Measurements from ENCODE around the gene MBD6.

Gene MBD6

GRCh38 chr12:57529831-57530230, 7.2 kb downstream of the MBD6 start:
- no peak for TF ChIP-seq CTCF (IDR thresholded peaks at IDR 0.05; ENCODE audit: insufficient read depth, missing control alignments)
- FAIRE-seq (no peak), DNase-seq (ENCODE audit: insufficient read length, low spot score) (no peak)

DNA sequence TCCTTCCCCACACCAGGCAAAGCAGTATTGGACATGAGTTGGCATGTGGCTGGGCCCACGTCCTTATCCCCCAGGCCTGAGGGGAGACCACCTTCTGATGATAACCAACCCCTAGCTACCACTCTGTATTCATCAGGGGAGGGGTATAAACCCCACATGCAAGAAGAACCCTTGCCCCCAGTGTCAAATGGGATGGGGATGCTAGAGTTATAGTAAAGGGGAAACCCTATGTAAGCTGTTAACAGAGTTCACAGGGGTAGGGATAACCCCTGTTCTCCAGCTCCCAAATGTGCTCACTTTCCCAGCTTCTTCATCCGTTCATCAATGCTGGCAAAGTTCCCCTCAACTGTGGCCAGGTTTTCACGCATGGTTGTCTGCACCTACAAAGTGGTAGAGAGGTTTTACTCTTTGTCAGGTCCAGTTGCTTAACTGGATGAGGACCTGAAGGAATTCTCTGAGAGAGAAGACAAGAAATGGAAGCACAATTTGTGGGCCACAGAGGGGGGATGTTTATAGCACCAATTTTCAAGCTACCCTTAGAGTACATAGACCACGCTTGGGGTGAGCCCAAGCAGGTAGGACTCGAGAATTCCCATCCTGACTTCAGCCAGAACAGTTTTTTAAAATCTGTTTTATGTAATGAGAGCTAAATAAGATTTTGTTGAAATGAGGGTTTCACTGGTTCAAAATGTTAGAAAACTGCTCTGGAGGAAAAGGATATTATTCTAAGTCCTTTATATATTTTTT, 7.9 kb downstream of the MBD6 start:
- DNase-seq (ENCODE audit: insufficient read length, low spot score) (no peak), FAIRE-seq (no peak)
- no peak for TF ChIP-seq CTCF (IDR thresholded peaks at IDR 0.05; ENCODE audit: insufficient read depth, missing control alignments)

- no peak for TF ChIP-seq CTCF (IDR thresholded peaks at IDR 0.05; ENCODE audit: insufficient read depth, missing control alignments)
- no peak for FAIRE-seq
Measured at GRCh38 chr12:57531836-57532235, 9.2 kb downstream of the MBD6 start.

GRCh38 chr12:57533108-57533507, 10.5 kb downstream of the MBD6 start:
- no peak for TF ChIP-seq CTCF (IDR thresholded peaks at IDR 0.05; ENCODE audit: insufficient read depth, missing control alignments)
- FAIRE-seq (no peak), DNase-seq (ENCODE audit: insufficient read length, low spot score) (no peak)

More at GRCh38 chr12:57531836-57532235, 9.2 kb downstream of the MBD6 start:
- DNase-seq (ENCODE audit: insufficient read length, low spot score) = no peak

DNA sequence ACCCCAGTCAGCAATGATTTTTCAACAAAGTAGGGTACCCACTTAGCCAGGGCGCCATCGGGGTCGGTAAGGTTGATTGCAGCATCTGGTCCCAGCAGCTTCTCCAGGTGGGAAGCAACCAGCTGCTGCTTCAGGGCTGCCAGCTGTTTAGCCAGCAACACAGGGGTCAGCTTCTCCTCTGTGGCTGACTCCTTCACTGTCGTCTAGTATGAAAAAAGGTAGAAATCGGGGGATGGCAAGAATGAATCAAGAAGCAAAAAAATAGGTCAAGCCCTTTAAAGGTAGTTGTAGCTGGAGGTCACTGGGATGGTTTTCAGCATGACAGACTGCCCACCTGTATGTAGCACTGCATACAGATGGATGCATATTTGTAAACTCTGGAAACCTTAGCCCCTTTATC, 11.6 kb downstream of the MBD6 start:
- TF ChIP-seq CTCF (IDR thresholded peaks at IDR 0.05; ENCODE audit: insufficient read depth, missing control alignments) = no peak
- DNase-seq (ENCODE audit: insufficient read length, low spot score) (no peak), FAIRE-seq (no peak)

DNA sequence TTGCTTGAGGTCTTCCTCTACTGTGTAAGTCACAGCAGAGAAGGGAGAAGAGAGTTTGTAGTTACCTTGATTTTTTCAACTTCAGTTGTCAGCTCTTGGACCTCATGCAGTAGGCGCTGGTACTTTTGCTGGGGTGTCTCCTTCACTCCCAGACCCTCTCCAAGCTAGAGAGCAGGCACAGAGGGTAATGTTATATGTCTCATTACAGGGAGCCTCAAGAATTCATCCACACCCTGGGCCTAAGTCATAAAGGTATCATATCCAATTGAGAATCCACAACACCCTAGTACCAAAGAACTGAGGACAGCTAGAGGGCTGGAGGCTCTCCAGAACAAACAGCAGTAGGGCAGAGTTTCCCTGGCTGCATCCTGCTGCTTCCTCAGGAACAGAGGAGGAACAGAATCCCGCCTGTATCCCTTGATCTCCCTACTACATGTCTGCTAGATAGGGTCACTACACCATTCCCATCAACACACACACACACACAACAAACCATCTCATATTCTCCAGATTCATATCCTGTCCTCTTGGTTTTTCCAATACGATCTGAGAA, 12.4 kb downstream of the MBD6 start:
- DNase-seq (ENCODE audit: insufficient read length, low spot score) (no peak), FAIRE-seq (no peak)
- TF ChIP-seq CTCF (IDR thresholded peaks at IDR 0.05; ENCODE audit: insufficient read depth, missing control alignments) = no peak

Measured in D721Med (cell line).